Panc1 (cell line): ENCODE data around the gene RAB15.

Source experiments
- CTCF ChIP-seq: fragments of 450-650 bp; IDR thresholded peaks from 2 replicates; pipeline ENCODE4 v1.5.1; 2017; ENCODE audit warnings: mild to moderate bottlenecking
- POLR2AphosphoS5 ChIP-seq: IDR thresholded peaks from 2 replicates; pipeline ENCODE4 v1.6.1; 2012; ENCODE audit warnings: mild to moderate bottlenecking, low read depth, low read length, moderate library complexity
- SIN3A ChIP-seq: IDR thresholded peaks from 2 replicates; pipeline ENCODE4 v1.6.1; 2012; ENCODE audit warnings: low read depth, mild to moderate bottlenecking, low read length, moderate library complexity, borderline replicate concordance; ENCODE audit not compliant: insufficient read depth
- TCF7L2 ChIP-seq: IDR thresholded peaks from 2 replicates; pipeline ENCODE4 v1.6.1; 2011; ENCODE audit warnings: mild to moderate bottlenecking, low read depth, low read length, inconsistent platforms

- TF ChIP-seq CTCF (no peak), TCF7L2 (no peak), POLR2AphosphoS5 (no peak), SIN3A (no peak)
Measured at GRCh38 chr14:64915797-64916196, 56.3 kb downstream of the RAB15 start.
